ENCODE data around the gene OGN. TPM values are rescaled to one million over a fixed set of nuclear protein-coding genes. Genes with fewer than 3 reads are reported as not detected.

Gene OGN
- total and polyA plus RNA-seq, 10 of the 15 experiments (the other 5 are each of a cell fraction or from before 2014, with no cell fraction given) = 0.04 to 2.5 (median 0.15) TPM; not detected in 4

- no peak for TF ChIP-seq CTCF (IDR thresholded peaks at IDR 0.05 in 2 of 3, conservative IDR thresholded peaks at IDR 0.05 in 1 of 3; ENCODE audit: control insufficient read depth in 2 of 3, extremely low read depth in 1 of 3, insufficient read depth in 1 of 3, low read depth in 3 of 3, low read length in 3 of 3)
- no peak for TF ChIP-seq IRF5 (IDR thresholded peaks at IDR 0.05; ENCODE audit: borderline replicate concordance)
- no peak for TF ChIP-seq E4F1 (IDR thresholded peaks at IDR 0.05; ENCODE audit: borderline replicate concordance, partially characterized antibody)
- TF ChIP-seq ZNF207 (IDR thresholded peaks at IDR 0.05; ENCODE audit: borderline replicate concordance) = no peak
- TF ChIP-seq SREBF2 (IDR thresholded peaks at IDR 0.05; ENCODE audit: low read length) = no peak
- TF ChIP-seq USF1 (IDR thresholded peaks at IDR 0.05; ENCODE audit: borderline replicate concordance, extremely low read length, insufficient read depth, low read depth, low read length) = no peak
- no peak for TF ChIP-seq SMAD1 (IDR thresholded peaks at IDR 0.05; ENCODE audit: low read depth, partially characterized antibody)
- no peak for TF ChIP-seq SUPT20H (IDR thresholded peaks at IDR 0.05; ENCODE audit: borderline replicate concordance, control insufficient read depth, low read depth, low read length)
These were observed 19.2 kb upstream of the OGN start (continued) for GRCh38 chr9:92423612-92424011.

Data from GM12878 (cell line).